HG03575 (cell line): ENCODE measurements around the gene MLLT3.

Source experiments
- ATAC-seq: cut with Tn5 transposase; IDR thresholded peaks from one replicate; pipeline ENCODE4 v1.9.1; 2021; ENCODE audit not compliant: unreplicated experiment, insufficient number of reproducible peaks, low FRiP score; ENCODE audit errors: extremely low read depth

MLLT3 gene

GRCh38 chr9:20566401-20566800, 55.9 kb downstream of the MLLT3 start:
- ATAC-seq, result no peak

- no peak for ATAC-seq
Observed at GRCh38 chr9:20564650-20565049, 57.6 kb downstream of the MLLT3 start.

- no peak for ATAC-seq
Observed at GRCh38 chr9:20563917-20564316, 58.4 kb downstream of the MLLT3 start.

- no peak for ATAC-seq
Observed at GRCh38 chr9:20562051-20562450, 60.2 kb downstream of the MLLT3 start.

- no peak for ATAC-seq
Observed at GRCh38 chr9:20561531-20561930, 60.8 kb downstream of the MLLT3 start.

- ATAC-seq, result no peak
Observed at GRCh38 chr9:20559231-20559890, 62.9 kb downstream of the MLLT3 start.

- ATAC-seq, result no peak
Observed at GRCh38 chr9:20558566-20559016, 63.7 kb downstream of the MLLT3 start.

- no peak for ATAC-seq
Observed at GRCh38 chr9:20557890-20558565, 64.3 kb downstream of the MLLT3 start.

- ATAC-seq, result no peak
Observed at GRCh38 chr9:20557285-20557684, 65.0 kb downstream of the MLLT3 start.

- ATAC-seq, result no peak
Observed at GRCh38 chr9:20553558-20554149, 68.6 kb downstream of the MLLT3 start.

GRCh38 chr9:20552874-20553557, 69.3 kb downstream of the MLLT3 start:
- ATAC-seq, result no peak

GRCh38 chr9:20551835-20552234, 70.5 kb downstream of the MLLT3 start:
- peak; percentile 35 for ATAC-seq

GRCh38 chr9:20551236-20551635, 71.1 kb downstream of the MLLT3 start:
- ATAC-seq, result no peak

GRCh38 chr9:20550326-20550725, 72.0 kb downstream of the MLLT3 start:
- ATAC-seq, result no peak

- ATAC-seq, result no peak
Observed at GRCh38 chr9:20549053-20549452, 73.2 kb downstream of the MLLT3 start.

- ATAC-seq, result no peak
Observed at GRCh38 chr9:20545023-20545622, 77.2 kb downstream of the MLLT3 start.

- ATAC-seq, result no peak
Observed at GRCh38 chr9:20540169-20540863, 82.0 kb downstream of the MLLT3 start.

- no peak for ATAC-seq
Observed at GRCh38 chr9:20538956-20539355, 83.3 kb downstream of the MLLT3 start.

- no peak for ATAC-seq
Observed at GRCh38 chr9:20538092-20538491, 84.2 kb downstream of the MLLT3 start.
